Panc1 (cell line): ENCODE results near the gene GGN.

Experiments used
- POLR2AphosphoS5 ChIP-seq: IDR thresholded peaks from 2 replicates; pipeline ENCODE4 v1.6.1; 2012; ENCODE audit warnings: mild to moderate bottlenecking, low read depth, low read length, moderate library complexity
- TCF7L2 ChIP-seq: IDR thresholded peaks from 2 replicates; pipeline ENCODE4 v1.6.1; 2011; ENCODE audit warnings: mild to moderate bottlenecking, low read depth, low read length, inconsistent platforms
- TF ChIP-seq, protein P1 (sequence below): fragments of 450-650 bp; IDR thresholded peaks from 2 replicates; pipeline ENCODE4 v1.5.1; 2017; ENCODE audit warnings: mild to moderate bottlenecking

DNA sequence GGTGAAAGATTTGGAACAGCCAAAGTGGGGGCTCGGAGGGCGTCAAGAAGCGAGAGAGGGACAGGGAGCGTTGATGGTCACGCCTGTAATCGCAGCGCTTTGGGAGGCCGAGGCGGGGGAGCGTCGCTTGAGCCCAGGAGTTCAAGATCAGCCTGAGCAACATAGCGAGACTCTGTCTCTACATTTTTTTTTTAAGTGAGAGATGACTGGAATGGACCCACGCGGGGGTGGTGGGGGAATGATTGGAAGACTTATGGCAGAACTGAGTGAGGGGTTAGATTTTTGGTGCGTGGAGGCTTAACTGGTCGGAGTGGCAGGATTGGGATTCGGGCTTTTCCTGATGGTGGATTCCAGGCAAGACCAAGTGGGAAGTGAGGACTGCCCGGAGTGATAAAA, 12.7 kb downstream of the GGN start:
- TF ChIP-seq, protein P1, sequence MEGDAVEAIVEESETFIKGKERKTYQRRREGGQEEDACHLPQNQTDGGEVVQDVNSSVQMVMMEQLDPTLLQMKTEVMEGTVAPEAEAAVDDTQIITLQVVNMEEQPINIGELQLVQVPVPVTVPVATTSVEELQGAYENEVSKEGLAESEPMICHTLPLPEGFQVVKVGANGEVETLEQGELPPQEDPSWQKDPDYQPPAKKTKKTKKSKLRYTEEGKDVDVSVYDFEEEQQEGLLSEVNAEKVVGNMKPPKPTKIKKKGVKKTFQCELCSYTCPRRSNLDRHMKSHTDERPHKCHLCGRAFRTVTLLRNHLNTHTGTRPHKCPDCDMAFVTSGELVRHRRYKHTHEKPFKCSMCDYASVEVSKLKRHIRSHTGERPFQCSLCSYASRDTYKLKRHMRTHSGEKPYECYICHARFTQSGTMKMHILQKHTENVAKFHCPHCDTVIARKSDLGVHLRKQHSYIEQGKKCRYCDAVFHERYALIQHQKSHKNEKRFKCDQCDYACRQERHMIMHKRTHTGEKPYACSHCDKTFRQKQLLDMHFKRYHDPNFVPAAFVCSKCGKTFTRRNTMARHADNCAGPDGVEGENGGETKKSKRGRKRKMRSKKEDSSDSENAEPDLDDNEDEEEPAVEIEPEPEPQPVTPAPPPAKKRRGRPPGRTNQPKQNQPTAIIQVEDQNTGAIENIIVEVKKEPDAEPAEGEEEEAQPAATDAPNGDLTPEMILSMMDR: no peak
- TF ChIP-seq POLR2AphosphoS5 (no peak), TCF7L2 (no peak)
